ENCODE measurements around the gene ATP2B1.

Gene ATP2B1

GRCh38 chr12:89669197-89669596 lies 39.4 kb downstream of the ATP2B1 start:
- DNase-seq (ENCODE audit: low read depth, low spot score): no peak
- no peak overlapping the region for H3K4me3 ChIP-seq (ENCODE audit: low read length)

GRCh38 chr12:89665556-89665955 lies 43.1 kb downstream of the ATP2B1 start:
- H3K4me3 ChIP-seq (ENCODE audit: low read length): no peak overlapping the region
- DNase-seq (ENCODE audit: low read depth, low spot score): no peak

- H3K4me3 ChIP-seq (ENCODE audit: low read length): no peak overlapping the region
- no peak for DNase-seq (ENCODE audit: low read depth, low spot score)
Measured at GRCh38 chr12:89664441-89664840, 44.2 kb downstream of the ATP2B1 start.

- DNase-seq (ENCODE audit: low read depth, low spot score): no peak
- no peak overlapping the region for H3K4me3 ChIP-seq (ENCODE audit: low read length)
Measured at GRCh38 chr12:89663577-89664357, 44.9 kb downstream of the ATP2B1 start.

GRCh38 chr12:89662623-89663022 lies 46.0 kb downstream of the ATP2B1 start:
- DNase-seq (ENCODE audit: low read depth, low spot score): no peak

GRCh38 chr12:89661706-89662330 lies 46.8 kb downstream of the ATP2B1 start:
- DNase-seq (ENCODE audit: low read depth, low spot score): no peak
- no peak overlapping the region for H3K4me3 ChIP-seq (ENCODE audit: low read length)

More at GRCh38 chr12:89662623-89663022, 46.0 kb downstream of the ATP2B1 start:
- H3K4me3 ChIP-seq (ENCODE audit: low read length): no peak overlapping the region

- H3K4me3 ChIP-seq (ENCODE audit: low read length): no peak overlapping the region
- no peak for DNase-seq (ENCODE audit: low read depth, low spot score)
Measured at GRCh38 chr12:89657739-89658138, 50.9 kb downstream of the ATP2B1 start.

GRCh38 chr12:89657066-89657465 lies 51.6 kb downstream of the ATP2B1 start:
- DNase-seq (ENCODE audit: low read depth, low spot score): no peak
- no peak overlapping the region for H3K4me3 ChIP-seq (ENCODE audit: low read length)

GRCh38 chr12:89655841-89656240 lies 52.8 kb downstream of the ATP2B1 start:
- no peak overlapping the region for H3K4me3 ChIP-seq (ENCODE audit: low read length)
- DNase-seq (ENCODE audit: low read depth, low spot score): no peak

- H3K4me3 ChIP-seq (ENCODE audit: low read length): no peak overlapping the region
- no peak for DNase-seq (ENCODE audit: low read depth, low spot score)
Measured at GRCh38 chr12:89651192-89651591, 57.4 kb downstream of the ATP2B1 start.

- no peak for DNase-seq (ENCODE audit: low read depth, low spot score)
- H3K4me3 ChIP-seq (ENCODE audit: low read length): no peak overlapping the region
Measured at GRCh38 chr12:89650239-89650638, 58.4 kb downstream of the ATP2B1 start.

GRCh38 chr12:89649820-89650219 lies 58.8 kb downstream of the ATP2B1 start:
- H3K4me3 ChIP-seq (ENCODE audit: low read length): no peak overlapping the region
- no peak for DNase-seq (ENCODE audit: low read depth, low spot score)

- H3K4me3 ChIP-seq (ENCODE audit: low read length): no peak overlapping the region
- no peak for DNase-seq (ENCODE audit: low read depth, low spot score)
Measured at GRCh38 chr12:89649139-89649538, 59.5 kb downstream of the ATP2B1 start.

- no peak overlapping the region for H3K4me3 ChIP-seq (ENCODE audit: low read length)
- no peak for DNase-seq (ENCODE audit: low read depth, low spot score)
Measured at GRCh38 chr12:89648211-89648930, 60.3 kb downstream of the ATP2B1 start.

- no peak overlapping the region for H3K4me3 ChIP-seq (ENCODE audit: low read length)
- no peak for DNase-seq (ENCODE audit: low read depth, low spot score)
Measured at GRCh38 chr12:89645434-89645833, 63.2 kb downstream of the ATP2B1 start.

- no peak for DNase-seq (ENCODE audit: low read depth, low spot score)
- H3K4me3 ChIP-seq (ENCODE audit: low read length): no peak overlapping the region
Measured at GRCh38 chr12:89642959-89643358, 65.7 kb downstream of the ATP2B1 start.

GRCh38 chr12:89636776-89637160 lies 71.9 kb downstream of the ATP2B1 start:
- no peak overlapping the region for H3K4me3 ChIP-seq (ENCODE audit: low read length)

GRCh38 chr12:89636052-89636775 lies 72.4 kb downstream of the ATP2B1 start:
- H3K4me3 ChIP-seq (ENCODE audit: low read length): no peak overlapping the region
- DNase-seq (ENCODE audit: low read depth, low spot score): no peak

More at GRCh38 chr12:89636776-89637160, 71.9 kb downstream of the ATP2B1 start:
- no peak for DNase-seq (ENCODE audit: low read depth, low spot score)

GRCh38 chr12:89634508-89634907 lies 74.1 kb downstream of the ATP2B1 start:
- no peak overlapping the region for H3K4me3 ChIP-seq (ENCODE audit: low read length)
- no peak for DNase-seq (ENCODE audit: low read depth, low spot score)
